ENCODE data around the gene GAPVD1. TPM values are rescaled to one million over a fixed set of nuclear protein-coding genes. Genes with fewer than 3 reads are reported as not detected.

The GAPVD1 gene
- total and polyA plus RNA-seq, 2 of the 8 experiments (the other 6 are each of a cell fraction or from before 2014, with no cell fraction given) = 5.5 to 40.5 TPM

DNA sequence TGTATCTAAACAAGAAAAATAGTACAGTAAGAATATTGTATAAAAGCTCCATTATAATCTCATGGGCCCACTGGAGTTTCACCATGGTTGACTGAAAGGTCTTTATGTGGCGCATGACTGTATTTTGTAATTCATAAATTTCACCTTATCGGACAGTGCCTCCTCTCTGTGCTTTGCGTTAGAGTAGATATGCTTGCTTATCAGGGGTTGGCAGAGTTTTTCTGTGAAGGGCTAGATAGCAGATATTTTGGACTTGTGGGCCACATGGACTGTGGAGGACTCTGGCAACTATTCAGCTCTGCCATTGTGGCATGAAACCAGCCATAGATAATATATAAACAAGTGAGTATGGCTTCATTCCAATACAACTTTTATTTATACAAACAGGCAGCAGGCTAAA lies 23.2 kb downstream of the GAPVD1 start (continued):
- TF ChIP-seq, protein P1, sequence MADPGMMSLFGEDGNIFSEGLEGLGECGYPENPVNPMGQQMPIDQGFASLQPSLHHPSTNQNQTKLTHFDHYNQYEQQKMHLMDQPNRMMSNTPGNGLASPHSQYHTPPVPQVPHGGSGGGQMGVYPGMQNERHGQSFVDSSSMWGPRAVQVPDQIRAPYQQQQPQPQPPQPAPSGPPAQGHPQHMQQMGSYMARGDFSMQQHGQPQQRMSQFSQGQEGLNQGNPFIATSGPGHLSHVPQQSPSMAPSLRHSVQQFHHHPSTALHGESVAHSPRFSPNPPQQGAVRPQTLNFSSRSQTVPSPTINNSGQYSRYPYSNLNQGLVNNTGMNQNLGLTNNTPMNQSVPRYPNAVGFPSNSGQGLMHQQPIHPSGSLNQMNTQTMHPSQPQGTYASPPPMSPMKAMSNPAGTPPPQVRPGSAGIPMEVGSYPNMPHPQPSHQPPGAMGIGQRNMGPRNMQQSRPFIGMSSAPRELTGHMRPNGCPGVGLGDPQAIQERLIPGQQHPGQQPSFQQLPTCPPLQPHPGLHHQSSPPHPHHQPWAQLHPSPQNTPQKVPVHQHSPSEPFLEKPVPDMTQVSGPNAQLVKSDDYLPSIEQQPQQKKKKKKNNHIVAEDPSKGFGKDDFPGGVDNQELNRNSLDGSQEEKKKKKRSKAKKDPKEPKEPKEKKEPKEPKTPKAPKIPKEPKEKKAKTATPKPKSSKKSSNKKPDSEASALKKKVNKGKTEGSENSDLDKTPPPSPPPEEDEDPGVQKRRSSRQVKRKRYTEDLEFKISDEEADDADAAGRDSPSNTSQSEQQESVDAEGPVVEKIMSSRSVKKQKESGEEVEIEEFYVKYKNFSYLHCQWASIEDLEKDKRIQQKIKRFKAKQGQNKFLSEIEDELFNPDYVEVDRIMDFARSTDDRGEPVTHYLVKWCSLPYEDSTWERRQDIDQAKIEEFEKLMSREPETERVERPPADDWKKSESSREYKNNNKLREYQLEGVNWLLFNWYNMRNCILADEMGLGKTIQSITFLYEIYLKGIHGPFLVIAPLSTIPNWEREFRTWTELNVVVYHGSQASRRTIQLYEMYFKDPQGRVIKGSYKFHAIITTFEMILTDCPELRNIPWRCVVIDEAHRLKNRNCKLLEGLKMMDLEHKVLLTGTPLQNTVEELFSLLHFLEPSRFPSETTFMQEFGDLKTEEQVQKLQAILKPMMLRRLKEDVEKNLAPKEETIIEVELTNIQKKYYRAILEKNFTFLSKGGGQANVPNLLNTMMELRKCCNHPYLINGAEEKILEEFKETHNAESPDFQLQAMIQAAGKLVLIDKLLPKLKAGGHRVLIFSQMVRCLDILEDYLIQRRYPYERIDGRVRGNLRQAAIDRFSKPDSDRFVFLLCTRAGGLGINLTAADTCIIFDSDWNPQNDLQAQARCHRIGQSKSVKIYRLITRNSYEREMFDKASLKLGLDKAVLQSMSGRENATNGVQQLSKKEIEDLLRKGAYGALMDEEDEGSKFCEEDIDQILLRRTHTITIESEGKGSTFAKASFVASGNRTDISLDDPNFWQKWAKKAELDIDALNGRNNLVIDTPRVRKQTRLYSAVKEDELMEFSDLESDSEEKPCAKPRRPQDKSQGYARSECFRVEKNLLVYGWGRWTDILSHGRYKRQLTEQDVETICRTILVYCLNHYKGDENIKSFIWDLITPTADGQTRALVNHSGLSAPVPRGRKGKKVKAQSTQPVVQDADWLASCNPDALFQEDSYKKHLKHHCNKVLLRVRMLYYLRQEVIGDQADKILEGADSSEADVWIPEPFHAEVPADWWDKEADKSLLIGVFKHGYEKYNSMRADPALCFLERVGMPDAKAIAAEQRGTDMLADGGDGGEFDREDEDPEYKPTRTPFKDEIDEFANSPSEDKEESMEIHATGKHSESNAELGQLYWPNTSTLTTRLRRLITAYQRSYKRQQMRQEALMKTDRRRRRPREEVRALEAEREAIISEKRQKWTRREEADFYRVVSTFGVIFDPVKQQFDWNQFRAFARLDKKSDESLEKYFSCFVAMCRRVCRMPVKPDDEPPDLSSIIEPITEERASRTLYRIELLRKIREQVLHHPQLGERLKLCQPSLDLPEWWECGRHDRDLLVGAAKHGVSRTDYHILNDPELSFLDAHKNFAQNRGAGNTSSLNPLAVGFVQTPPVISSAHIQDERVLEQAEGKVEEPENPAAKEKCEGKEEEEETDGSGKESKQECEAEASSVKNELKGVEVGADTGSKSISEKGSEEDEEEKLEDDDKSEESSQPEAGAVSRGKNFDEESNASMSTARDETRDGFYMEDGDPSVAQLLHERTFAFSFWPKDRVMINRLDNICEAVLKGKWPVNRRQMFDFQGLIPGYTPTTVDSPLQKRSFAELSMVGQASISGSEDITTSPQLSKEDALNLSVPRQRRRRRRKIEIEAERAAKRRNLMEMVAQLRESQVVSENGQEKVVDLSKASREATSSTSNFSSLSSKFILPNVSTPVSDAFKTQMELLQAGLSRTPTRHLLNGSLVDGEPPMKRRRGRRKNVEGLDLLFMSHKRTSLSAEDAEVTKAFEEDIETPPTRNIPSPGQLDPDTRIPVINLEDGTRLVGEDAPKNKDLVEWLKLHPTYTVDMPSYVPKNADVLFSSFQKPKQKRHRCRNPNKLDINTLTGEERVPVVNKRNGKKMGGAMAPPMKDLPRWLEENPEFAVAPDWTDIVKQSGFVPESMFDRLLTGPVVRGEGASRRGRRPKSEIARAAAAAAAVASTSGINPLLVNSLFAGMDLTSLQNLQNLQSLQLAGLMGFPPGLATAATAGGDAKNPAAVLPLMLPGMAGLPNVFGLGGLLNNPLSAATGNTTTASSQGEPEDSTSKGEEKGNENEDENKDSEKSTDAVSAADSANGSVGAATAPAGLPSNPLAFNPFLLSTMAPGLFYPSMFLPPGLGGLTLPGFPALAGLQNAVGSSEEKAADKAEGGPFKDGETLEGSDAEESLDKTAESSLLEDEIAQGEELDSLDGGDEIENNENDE (IDR thresholded peaks at IDR 0.05; ENCODE audit: insufficient replicate concordance, low read length) = no peak
- TF ChIP-seq SP4 (IDR thresholded peaks at IDR 0.05; ENCODE audit: low read length) = no peak
- no peak for TF ChIP-seq RFX5 (IDR thresholded peaks at IDR 0.05; ENCODE audit: borderline replicate concordance, low read depth, low read length)
- TF ChIP-seq, protein P2, sequence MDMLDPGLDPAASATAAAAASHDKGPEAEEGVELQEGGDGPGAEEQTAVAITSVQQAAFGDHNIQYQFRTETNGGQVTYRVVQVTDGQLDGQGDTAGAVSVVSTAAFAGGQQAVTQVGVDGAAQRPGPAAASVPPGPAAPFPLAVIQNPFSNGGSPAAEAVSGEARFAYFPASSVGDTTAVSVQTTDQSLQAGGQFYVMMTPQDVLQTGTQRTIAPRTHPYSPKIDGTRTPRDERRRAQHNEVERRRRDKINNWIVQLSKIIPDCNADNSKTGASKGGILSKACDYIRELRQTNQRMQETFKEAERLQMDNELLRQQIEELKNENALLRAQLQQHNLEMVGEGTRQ (IDR thresholded peaks at IDR 0.05; ENCODE audit: low read length) = no peak
- TF ChIP-seq MAFK (IDR thresholded peaks at IDR 0.05; ENCODE audit: low read depth, low read length) = no peak
- no peak for TF ChIP-seq FOSL1 (IDR thresholded peaks at IDR 0.05; ENCODE audit: insufficient read depth, low read depth, low read length)
- TF ChIP-seq NRF1 (IDR thresholded peaks at IDR 0.05; ENCODE audit: low read depth, low read length) = no peak
- TF ChIP-seq SIN3A (conservative IDR thresholded peaks at IDR 0.05 in 1 of 2, IDR thresholded peaks at IDR 0.05 in 1 of 2; ENCODE audit: low read depth in 1 of 2, low read length in 2 of 2) = no peak
- TF ChIP-seq RBBP5 (IDR thresholded peaks at IDR 0.05; ENCODE audit: borderline replicate concordance, low read depth, low read length) = no peak
- no peak for TF ChIP-seq SUZ12 (IDR thresholded peaks at IDR 0.05; ENCODE audit: low read length)
